ENCODE measurements around the gene MTHFD1L.

DNA sequence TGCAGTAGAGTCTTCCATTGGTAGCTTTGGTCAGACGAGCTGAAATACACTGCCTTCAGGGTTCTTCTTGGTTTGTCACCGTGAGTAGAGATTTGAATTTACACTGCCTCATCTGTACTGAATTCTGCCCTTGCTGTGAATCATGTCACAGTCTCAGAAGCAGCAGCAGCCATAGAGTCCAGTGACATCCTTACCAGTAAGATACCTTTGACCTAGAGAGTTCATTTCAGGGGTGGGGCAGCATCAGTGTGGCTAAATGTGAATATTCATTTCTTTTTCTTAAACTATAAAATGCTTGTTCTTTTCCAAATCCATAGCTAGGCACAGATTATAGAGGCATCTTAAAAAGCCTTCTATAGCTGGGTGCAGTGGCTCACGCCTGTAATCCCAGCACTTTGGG is 223.5 kb downstream of the MTHFD1L start:
- TF ChIP-seq POLR2A (IDR thresholded peaks at IDR 0.05) (no peak), CTCF (IDR thresholded peaks at IDR 0.05) (no peak)
